GM21381 (cell line): ENCODE data around the gene MALRD1.
"Not testable (repeated sequence)": the region's sequence is repeated elsewhere in the genome, so short reads cannot be mapped to it uniquely, and the experiment has no call there.

Source experiments
- ATAC-seq: cut with Tn5 transposase; IDR thresholded peaks from one replicate; pipeline ENCODE4 v1.9.1; 2021; ENCODE audit warnings: mild to moderate bottlenecking, moderate library complexity; ENCODE audit not compliant: unreplicated experiment

Gene MALRD1

GRCh38 chr10:19701427-19702052 lies 652.9 kb downstream of the MALRD1 start:
- no peak for ATAC-seq

GRCh38 chr10:19702215-19702614 lies 653.6 kb downstream of the MALRD1 start:
- ATAC-seq = no peak

- no peak for ATAC-seq
Measured at GRCh38 chr10:19704544-19704943, 655.9 kb downstream of the MALRD1 start.

- no peak for ATAC-seq
Measured at GRCh38 chr10:19705250-19705649, 656.6 kb downstream of the MALRD1 start.

GRCh38 chr10:19706904-19707303 lies 658.3 kb downstream of the MALRD1 start:
- ATAC-seq = no peak

- ATAC-seq = no peak
Measured at GRCh38 chr10:19707376-19707775, 658.8 kb downstream of the MALRD1 start.

- ATAC-seq = no peak
Measured at GRCh38 chr10:19708031-19708430, 659.4 kb downstream of the MALRD1 start.

GRCh38 chr10:19710600-19710999 lies 662.0 kb downstream of the MALRD1 start:
- ATAC-seq = no peak

GRCh38 chr10:19713159-19713558 lies 664.6 kb downstream of the MALRD1 start:
- ATAC-seq = no peak

- ATAC-seq = no peak
Measured at GRCh38 chr10:19713800-19714525, 665.4 kb downstream of the MALRD1 start.

GRCh38 chr10:19719284-19719683 lies 670.7 kb downstream of the MALRD1 start:
- ATAC-seq = no peak

GRCh38 chr10:19724287-19724686 lies 675.7 kb downstream of the MALRD1 start:
- no peak for ATAC-seq

GRCh38 chr10:19728376-19728775 lies 679.8 kb downstream of the MALRD1 start:
- ATAC-seq = no peak

- no peak for ATAC-seq
Measured at GRCh38 chr10:19728964-19729363, 680.4 kb downstream of the MALRD1 start.

- no peak for ATAC-seq
Measured at GRCh38 chr10:19730167-19730906, 681.7 kb downstream of the MALRD1 start.

GRCh38 chr10:19730907-19731217 lies 682.3 kb downstream of the MALRD1 start:
- ATAC-seq = no peak

GRCh38 chr10:19731560-19731959 lies 683.0 kb downstream of the MALRD1 start:
- no peak for ATAC-seq

- ATAC-seq = no peak
Measured at GRCh38 chr10:19738440-19738839, 689.8 kb downstream of the MALRD1 start.

- ATAC-seq = not testable (repeated sequence)
Measured at GRCh38 chr10:19739232-19739631, 690.6 kb downstream of the MALRD1 start.

GRCh38 chr10:19742144-19742543 lies 693.5 kb downstream of the MALRD1 start:
- not testable (repeated sequence) for ATAC-seq

- ATAC-seq = no peak
Measured at GRCh38 chr10:19745672-19746071, 697.1 kb downstream of the MALRD1 start.

- ATAC-seq = no peak
Measured at GRCh38 chr10:19749185-19749729, 700.7 kb downstream of the MALRD1 start.
